ENCODE results near the gene FGR.

FGR gene

DNA sequence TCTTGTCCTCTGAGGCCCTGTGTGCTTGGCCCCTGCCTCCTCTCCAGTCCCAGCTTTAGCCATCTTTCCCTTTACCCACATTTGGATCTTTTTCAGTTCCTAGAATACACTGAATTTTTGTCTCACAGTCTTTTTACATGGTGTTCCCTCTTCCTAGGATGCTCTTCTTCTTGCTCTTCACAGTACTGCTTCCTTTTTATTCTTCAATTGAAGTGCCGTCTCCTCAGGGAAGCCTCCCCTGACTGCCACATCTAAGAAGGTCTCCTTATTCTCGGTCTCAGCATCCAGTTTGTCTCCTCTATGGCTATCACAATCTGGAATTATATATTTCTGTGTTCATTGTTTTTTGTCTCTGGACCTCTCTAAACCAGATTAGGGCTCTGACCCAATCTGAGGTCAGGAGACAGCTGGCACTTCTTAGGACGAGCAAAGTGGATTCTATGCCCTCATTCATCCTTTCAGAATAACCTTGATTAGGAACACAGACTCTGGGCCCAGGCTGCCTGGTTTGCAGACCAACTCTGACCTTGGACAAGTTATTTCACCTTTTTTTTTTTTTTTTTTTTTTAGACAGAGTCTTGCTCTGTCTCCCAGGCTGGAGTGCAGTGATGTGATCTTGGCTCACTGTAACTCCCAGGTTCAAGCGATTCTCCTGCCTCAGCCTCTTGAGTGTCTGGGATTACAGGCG is 3.2 kb upstream of the FGR start:
- in situ Hi-C loops (cut with HindIII; ENCODE audit: low sequenced_read_pairs) = no loop called here
- no peak for DNase-seq (ENCODE audit: low read depth, low spot score)
- TF ChIP-seq, protein P1, sequence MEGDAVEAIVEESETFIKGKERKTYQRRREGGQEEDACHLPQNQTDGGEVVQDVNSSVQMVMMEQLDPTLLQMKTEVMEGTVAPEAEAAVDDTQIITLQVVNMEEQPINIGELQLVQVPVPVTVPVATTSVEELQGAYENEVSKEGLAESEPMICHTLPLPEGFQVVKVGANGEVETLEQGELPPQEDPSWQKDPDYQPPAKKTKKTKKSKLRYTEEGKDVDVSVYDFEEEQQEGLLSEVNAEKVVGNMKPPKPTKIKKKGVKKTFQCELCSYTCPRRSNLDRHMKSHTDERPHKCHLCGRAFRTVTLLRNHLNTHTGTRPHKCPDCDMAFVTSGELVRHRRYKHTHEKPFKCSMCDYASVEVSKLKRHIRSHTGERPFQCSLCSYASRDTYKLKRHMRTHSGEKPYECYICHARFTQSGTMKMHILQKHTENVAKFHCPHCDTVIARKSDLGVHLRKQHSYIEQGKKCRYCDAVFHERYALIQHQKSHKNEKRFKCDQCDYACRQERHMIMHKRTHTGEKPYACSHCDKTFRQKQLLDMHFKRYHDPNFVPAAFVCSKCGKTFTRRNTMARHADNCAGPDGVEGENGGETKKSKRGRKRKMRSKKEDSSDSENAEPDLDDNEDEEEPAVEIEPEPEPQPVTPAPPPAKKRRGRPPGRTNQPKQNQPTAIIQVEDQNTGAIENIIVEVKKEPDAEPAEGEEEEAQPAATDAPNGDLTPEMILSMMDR (IDR thresholded peaks at IDR 0.05; ENCODE audit: low read depth, low read length) = no peak
- no peak overlapping the region for H3K4me3 ChIP-seq (ENCODE audit: low read depth, low read length)

- TF ChIP-seq, protein P1 (IDR thresholded peaks at IDR 0.05; ENCODE audit: low read depth, low read length) = no peak
- in situ Hi-C loops (cut with HindIII; ENCODE audit: low sequenced_read_pairs) = no loop called here
- H3K4me3 ChIP-seq (ENCODE audit: low read depth, low read length) = no peak overlapping the region
- no peak for DNase-seq (ENCODE audit: low read depth, low spot score)
These were observed 584 bp upstream of the FGR start for GRCh38 chr1:27635396-27636142.

DNA sequence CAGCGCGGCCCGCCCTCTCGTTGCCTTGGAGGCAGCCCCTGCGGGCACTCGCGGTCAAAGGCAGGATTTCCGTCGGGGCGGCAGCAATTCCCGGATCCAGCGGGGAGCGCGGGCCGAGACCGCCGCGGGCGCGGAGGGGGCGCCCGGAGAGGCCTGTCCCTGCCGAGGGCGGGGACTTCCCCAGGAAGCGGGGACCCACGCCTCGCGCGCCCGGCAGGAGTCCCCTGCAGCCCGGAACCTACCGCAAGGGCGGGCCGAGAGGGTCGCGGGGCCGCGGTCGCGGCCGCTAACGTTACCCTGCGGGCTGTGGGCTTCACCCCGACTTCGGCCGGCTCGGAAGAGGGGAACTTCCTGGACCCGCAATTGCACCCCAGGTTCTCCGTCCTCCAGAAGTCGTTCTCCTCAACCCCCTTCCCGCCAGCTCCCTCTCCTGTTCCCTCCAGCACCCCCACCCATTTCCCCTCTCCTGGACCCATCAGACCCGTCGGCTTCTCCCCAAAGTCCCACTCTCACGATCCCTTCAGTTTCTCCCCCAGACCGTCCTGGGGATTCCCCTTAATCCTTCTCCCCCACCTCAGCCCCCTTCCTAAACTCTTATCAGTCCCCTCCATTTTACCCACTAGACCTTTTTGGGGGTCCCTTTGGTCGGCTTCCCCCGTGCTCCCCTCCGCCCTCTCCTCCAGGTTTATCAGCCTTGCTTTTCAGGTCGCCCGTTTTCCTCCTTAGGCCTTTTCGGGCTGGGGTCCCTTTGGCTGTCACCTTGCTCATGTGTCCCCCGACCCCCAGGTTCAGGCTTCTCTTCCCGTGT is 604 bp downstream of the FGR start:
- in situ Hi-C loops (cut with HindIII; ENCODE audit: low sequenced_read_pairs) = no loop called here
- no peak for DNase-seq (ENCODE audit: low read depth, low spot score)
- H3K4me3 ChIP-seq (ENCODE audit: low read depth, low read length) = peak overlapping the region; percentile 23
- TF ChIP-seq, protein P1 (IDR thresholded peaks at IDR 0.05; ENCODE audit: low read depth, low read length) = no peak

- DNase-seq (ENCODE audit: low read depth, low spot score) = no peak
- TF ChIP-seq, protein P1 (IDR thresholded peaks at IDR 0.05; ENCODE audit: low read depth, low read length) = no peak
- H3K4me3 ChIP-seq (ENCODE audit: low read depth, low read length) = peak overlapping the region; percentile 23
- in situ Hi-C loops (cut with HindIII; ENCODE audit: low sequenced_read_pairs) = no loop called here
These were observed 1.3 kb downstream of the FGR start for GRCh38 chr1:27633640-27634176.

DNA sequence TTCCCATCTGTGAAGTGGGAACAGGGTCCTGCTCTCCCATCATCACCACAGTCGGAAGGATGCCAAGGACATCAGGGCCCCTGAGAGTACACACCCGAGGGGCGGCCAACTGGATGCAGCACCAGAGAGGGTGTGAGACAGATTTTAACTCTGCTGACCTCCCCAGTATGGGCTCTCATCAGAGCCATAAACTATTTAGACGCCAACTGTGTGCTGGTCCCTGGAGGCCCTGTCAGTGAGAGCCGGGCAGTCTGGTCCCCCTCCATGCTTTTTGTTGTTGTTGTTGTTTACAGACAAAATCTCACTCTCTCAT is 1.7 kb downstream of the FGR start:
- TF ChIP-seq, protein P1 (IDR thresholded peaks at IDR 0.05; ENCODE audit: low read depth, low read length) = no peak
- DNase-seq (ENCODE audit: low read depth, low spot score) = no peak
- in situ Hi-C loops (cut with HindIII; ENCODE audit: low sequenced_read_pairs) = no loop called here
- no peak overlapping the region for H3K4me3 ChIP-seq (ENCODE audit: low read depth, low read length)
